Measurements from ENCODE around the gene C16orf95. TPM values are rescaled to one million over a fixed set of nuclear protein-coding genes. Genes with fewer than 3 reads are reported as not detected.
A peak's percentile ranks its signal among the peaks of the same experiment; 100 is the strongest.

Gene C16orf95
- polyA plus RNA-seq, 2 of the 4 experiments (the other 2 are of a cell fraction): 3.5 to 6.3 TPM

DNA sequence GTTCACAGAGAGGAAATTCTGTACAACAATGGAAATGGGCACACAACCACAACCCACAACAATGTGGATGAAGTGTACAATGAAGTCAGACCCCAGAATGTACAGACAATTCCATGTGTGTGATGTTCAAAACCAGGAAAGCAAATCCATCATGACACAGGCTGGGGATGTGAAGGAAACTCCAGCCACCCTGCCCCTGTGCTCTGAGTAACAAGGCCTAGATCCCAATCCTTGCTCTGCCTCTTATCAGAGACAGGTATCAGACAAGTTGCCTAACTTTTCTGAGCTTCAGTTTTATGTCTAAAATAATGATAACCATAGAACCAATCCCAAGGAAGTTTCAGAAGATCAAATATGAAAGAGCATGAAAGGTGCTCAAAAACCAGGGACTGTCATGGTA is 1.8 kb upstream of the C16orf95 start (continued):
- TF ChIP-seq, protein P1, sequence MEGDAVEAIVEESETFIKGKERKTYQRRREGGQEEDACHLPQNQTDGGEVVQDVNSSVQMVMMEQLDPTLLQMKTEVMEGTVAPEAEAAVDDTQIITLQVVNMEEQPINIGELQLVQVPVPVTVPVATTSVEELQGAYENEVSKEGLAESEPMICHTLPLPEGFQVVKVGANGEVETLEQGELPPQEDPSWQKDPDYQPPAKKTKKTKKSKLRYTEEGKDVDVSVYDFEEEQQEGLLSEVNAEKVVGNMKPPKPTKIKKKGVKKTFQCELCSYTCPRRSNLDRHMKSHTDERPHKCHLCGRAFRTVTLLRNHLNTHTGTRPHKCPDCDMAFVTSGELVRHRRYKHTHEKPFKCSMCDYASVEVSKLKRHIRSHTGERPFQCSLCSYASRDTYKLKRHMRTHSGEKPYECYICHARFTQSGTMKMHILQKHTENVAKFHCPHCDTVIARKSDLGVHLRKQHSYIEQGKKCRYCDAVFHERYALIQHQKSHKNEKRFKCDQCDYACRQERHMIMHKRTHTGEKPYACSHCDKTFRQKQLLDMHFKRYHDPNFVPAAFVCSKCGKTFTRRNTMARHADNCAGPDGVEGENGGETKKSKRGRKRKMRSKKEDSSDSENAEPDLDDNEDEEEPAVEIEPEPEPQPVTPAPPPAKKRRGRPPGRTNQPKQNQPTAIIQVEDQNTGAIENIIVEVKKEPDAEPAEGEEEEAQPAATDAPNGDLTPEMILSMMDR (IDR thresholded peaks at IDR 0.05): no peak
- TF ChIP-seq MAZ (IDR thresholded peaks at IDR 0.05; ENCODE audit: borderline replicate concordance, low read depth, low read length): no peak

DNA sequence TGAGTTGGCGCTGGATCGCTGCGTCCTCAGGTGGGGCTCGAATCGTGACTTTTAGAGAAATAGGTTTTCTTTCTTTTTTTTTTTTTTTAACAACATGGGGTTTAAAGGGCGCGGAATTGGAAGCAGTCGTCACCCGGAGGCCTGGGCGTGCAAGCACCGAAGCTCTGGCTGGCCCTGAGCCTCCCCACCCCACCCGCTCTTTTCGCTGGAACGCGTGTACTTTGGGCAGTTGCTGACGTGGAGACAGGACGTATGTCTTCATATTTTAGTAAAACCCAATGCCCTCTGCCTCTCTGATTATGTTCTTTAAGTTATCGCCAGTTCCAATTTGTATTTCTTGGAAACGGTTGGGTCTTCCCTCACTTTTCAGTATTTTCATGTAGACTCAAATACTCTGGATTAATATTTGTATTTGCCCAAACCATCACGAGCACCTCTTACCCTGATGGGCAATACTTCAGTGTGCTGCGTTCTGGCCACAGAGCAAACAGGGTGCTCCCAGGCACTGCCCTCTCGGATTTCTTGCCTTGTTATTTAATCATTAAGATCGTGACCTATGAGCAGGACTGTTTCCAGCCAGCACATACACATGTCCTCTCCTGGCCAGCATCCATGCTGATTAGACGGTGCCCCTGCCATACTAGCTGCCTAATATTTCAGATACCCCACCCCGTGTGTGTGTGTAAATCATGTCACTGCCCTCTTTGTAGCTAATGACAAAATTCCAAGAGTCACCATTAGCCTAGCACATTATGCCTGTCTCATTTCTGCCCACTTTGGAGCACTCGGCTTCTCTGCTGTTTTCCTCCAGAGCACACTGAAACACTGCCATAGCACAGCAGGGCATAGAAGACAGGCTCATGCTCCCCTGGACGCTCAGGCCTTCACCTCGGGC is 805 bp upstream of the C16orf95 start:
- CTCF ChIA-PET: interaction anchor here (0.7 to 3.5 kb wide), 10 partner anchors 9 to 318 kb away, joined by 3 to 19 read pairs (median 4); partner anchors contain the start of gene FBXO31
- 5% methylated on average over 28 of the region's 28 CpGs for WGBS (ENCODE audit: missing lambda C conversion rate)
- FAIRE-seq (no peak), ATAC-seq (peak in 1 of 2 experiments; percentile 65; a peak in 3 of 6 replicates), DNase-seq (ENCODE audit: low read depth in 1 of 2, low spot score in 1 of 2) (peak; percentile 56 to 60)
- H3K4me2 ChIP-seq: peak overlapping the region; percentile 83
- peaks cover 6% of the 10 kb centered on the region; the same call in 2 of the 3 replicates for H3K4me1 ChIP-seq
- H3K9me3 ChIP-seq: no peaks in the 10 kb centered on the region
- H3K4me3 ChIP-seq: peak overlapping the region; percentile 69
- TF ChIP-seq PHF8 (IDR thresholded peaks at IDR 0.05; ENCODE audit: borderline replicate concordance, low read depth) (peak; percentile 29; the same call in 1 of the 2 replicates), CBX8 (IDR thresholded peaks at IDR 0.05) (no peak), JUN (IDR thresholded peaks at IDR 0.05) (no peak; a peak in 1 of 5 replicates), KDM5A (IDR thresholded peaks at IDR 0.05) (peak; percentile 59; the same call in 1 of the 2 replicates)
- peak overlapping the region; percentile 89 to 94 for H3K27ac ChIP-seq
- POLR2A ChIA-PET: interaction anchor here (0.6 to 1.6 kb wide), 8 partner anchors 9 to 1636 kb away, joined by 3 to 19 read pairs (median 4); partner anchors contain the start of gene FBXO31

DNA sequence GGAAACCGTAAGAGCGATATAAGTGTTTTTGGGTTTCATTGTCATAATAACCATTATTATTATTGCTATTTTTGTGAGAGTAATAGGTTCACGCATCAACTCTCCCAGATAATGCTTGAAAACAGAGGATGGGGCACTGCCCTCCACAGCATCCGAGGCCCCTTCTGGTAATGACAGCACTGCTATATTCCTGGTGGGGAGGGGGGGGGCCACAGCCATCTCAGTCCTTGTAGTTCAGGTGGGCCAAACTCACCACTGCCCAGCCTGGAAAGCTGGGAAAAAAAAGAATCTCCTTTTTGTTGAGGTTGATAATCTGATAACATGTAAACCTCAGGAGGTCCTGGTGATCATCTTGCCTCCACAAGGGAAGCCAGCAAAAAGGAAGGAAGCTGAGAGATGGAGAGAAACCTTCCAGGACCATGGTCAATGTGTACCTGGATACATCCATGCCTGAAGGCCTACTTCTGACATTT is 706 bp downstream of the C16orf95 start:
- 97% methylated on average over 4 of the region's 4 CpGs for WGBS (ENCODE audit: missing lambda C conversion rate)
- peak overlapping the region; percentile 69 for H3K4me3 ChIP-seq
- no peak for DNase-seq (ENCODE audit: low read depth in 1 of 2, low spot score in 1 of 2)
- ATAC-seq: no peak
- H3K4me2 ChIP-seq: peak overlapping the region; percentile 53
- no peaks in the 10 kb centered on the region for H3K9me3 ChIP-seq
- POLR2A ChIA-PET: interaction anchor here (0.5 to 1.6 kb wide), 7 partner anchors 11 to 320 kb away, joined by 3 to 19 read pairs (median 4); partner anchors contain the start of gene FBXO31
- peak overlapping the region; percentile 89 to 94 for H3K27ac ChIP-seq
- FAIRE-seq: no peak
- no peak for TF ChIP-seq ZNF302 (CRISPR knock-in tag; IDR thresholded peaks at IDR 0.05)
- no peak for TF ChIP-seq ZFP36 (IDR thresholded peaks at IDR 0.05; ENCODE audit: borderline replicate concordance, partially characterized antibody)
- TF ChIP-seq, protein P2, sequence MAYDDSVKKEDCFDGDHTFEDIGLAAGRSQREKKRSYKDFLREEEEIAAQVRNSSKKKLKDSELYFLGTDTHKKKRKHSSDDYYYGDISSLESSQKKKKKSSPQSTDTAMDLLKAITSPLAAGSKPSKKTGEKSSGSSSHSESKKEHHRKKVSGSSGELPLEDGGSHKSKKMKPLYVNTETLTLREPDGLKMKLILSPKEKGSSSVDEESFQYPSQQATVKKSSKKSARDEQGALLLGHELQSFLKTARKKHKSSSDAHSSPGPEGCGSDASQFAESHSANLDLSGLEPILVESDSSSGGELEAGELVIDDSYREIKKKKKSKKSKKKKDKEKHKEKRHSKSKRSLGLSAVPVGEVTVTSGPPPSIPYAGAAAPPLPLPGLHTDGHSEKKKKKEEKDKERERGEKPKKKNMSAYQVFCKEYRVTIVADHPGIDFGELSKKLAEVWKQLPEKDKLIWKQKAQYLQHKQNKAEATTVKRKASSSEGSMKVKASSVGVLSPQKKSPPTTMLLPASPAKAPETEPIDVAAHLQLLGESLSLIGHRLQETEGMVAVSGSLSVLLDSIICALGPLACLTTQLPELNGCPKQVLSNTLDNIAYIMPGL (CRISPR knock-in tag; IDR thresholded peaks at IDR 0.05; ENCODE audit: borderline replicate concordance): no peak
- TF ChIP-seq RNF2 (IDR thresholded peaks at IDR 0.05; ENCODE audit: borderline replicate concordance, low read depth): no peak
- TF ChIP-seq CBX2 (IDR thresholded peaks at IDR 0.05; ENCODE audit: borderline replicate concordance, low read depth): no peak
- no peak for TF ChIP-seq KDM1A (IDR thresholded peaks at IDR 0.05; ENCODE audit: low read depth)
- TF ChIP-seq, protein P3, sequence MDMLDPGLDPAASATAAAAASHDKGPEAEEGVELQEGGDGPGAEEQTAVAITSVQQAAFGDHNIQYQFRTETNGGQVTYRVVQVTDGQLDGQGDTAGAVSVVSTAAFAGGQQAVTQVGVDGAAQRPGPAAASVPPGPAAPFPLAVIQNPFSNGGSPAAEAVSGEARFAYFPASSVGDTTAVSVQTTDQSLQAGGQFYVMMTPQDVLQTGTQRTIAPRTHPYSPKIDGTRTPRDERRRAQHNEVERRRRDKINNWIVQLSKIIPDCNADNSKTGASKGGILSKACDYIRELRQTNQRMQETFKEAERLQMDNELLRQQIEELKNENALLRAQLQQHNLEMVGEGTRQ (IDR thresholded peaks at IDR 0.05): no peak
- TF ChIP-seq, protein P4, sequence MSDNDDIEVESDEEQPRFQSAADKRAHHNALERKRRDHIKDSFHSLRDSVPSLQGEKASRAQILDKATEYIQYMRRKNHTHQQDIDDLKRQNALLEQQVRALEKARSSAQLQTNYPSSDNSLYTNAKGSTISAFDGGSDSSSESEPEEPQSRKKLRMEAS (IDR thresholded peaks at IDR 0.05): no peak
- CTCF ChIA-PET: interaction anchor here (0.9 to 3.5 kb wide), 8 partner anchors 10 to 320 kb away, joined by 3 to 19 read pairs (median 5); partner anchors contain the start of gene FBXO31
- H3K4me1 ChIP-seq: peaks cover 6% of the 10 kb centered on the region; the same call in 2 of the 3 replicates

All from A549 (cell line).